PFSK-1 (cell line): ENCODE results near the gene ADAMTS17.

Source experiments
- FOXP2 ChIP-seq: optimal IDR thresholded peaks from 2 replicates; pipeline ENCODE3; 2011; ENCODE audit warnings: borderline replicate concordance, control low read depth, inconsistent platforms; ENCODE audit not compliant: insufficient read depth; ENCODE audit errors: extremely low read length, extremely low read depth
- POLR2AphosphoS5 ChIP-seq: IDR thresholded peaks from 2 replicates; pipeline ENCODE4 v1.6.1; 2012; ENCODE audit warnings: low read depth, mild to moderate bottlenecking, control low read depth, low read length, moderate library complexity
- SIN3A ChIP-seq: IDR thresholded peaks from 2 replicates; pipeline ENCODE4 v1.6.1; 2012; ENCODE audit warnings: mild to moderate bottlenecking, low read length, moderate library complexity, borderline replicate concordance; ENCODE audit not compliant: insufficient read depth
- TAF1 ChIP-seq: IDR thresholded peaks from 2 replicates; pipeline ENCODE4 v1.6.1; 2012; ENCODE audit warnings: low read length, control low read depth, borderline replicate concordance; ENCODE audit not compliant: insufficient read depth
- TF ChIP-seq, protein P1 (sequence below), 2 experiments: IDR thresholded peaks; 2 replicates each; pipeline versions ENCODE4 v1.6.1 to v1.8.0; 2011 to 2012; ENCODE audit warnings: low read depth in 2 of 2, low read length in 2 of 2, control low read depth in 1 of 2, inconsistent platforms in 1 of 2, mild to moderate bottlenecking in 1 of 2, moderate library complexity in 1 of 2; ENCODE audit not compliant: insufficient read depth in 1 of 2

DNA sequence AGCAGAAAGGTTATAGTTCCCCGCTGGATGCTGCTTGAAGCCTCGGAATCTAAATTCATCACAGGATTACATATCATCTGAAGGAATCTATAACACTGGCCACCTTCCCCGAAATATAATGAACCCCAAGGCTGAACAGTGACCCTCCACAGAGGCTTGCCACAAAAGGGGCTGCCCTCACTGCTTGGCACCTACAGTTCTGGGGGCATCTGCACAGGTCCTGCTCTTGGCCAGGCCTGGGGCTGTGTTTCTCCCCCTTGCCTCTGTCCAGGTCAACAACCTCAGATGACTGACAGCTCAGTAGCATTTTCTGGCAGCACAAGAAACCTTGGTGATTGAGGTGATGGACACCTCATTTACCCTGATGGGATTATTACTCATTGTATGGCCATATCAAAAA, 1.5 kb upstream of the ADAMTS17 start:
- TF ChIP-seq POLR2AphosphoS5 (no peak), TAF1 (no peak), SIN3A (no peak), FOXP2 (no peak)
- TF ChIP-seq, protein P1, sequence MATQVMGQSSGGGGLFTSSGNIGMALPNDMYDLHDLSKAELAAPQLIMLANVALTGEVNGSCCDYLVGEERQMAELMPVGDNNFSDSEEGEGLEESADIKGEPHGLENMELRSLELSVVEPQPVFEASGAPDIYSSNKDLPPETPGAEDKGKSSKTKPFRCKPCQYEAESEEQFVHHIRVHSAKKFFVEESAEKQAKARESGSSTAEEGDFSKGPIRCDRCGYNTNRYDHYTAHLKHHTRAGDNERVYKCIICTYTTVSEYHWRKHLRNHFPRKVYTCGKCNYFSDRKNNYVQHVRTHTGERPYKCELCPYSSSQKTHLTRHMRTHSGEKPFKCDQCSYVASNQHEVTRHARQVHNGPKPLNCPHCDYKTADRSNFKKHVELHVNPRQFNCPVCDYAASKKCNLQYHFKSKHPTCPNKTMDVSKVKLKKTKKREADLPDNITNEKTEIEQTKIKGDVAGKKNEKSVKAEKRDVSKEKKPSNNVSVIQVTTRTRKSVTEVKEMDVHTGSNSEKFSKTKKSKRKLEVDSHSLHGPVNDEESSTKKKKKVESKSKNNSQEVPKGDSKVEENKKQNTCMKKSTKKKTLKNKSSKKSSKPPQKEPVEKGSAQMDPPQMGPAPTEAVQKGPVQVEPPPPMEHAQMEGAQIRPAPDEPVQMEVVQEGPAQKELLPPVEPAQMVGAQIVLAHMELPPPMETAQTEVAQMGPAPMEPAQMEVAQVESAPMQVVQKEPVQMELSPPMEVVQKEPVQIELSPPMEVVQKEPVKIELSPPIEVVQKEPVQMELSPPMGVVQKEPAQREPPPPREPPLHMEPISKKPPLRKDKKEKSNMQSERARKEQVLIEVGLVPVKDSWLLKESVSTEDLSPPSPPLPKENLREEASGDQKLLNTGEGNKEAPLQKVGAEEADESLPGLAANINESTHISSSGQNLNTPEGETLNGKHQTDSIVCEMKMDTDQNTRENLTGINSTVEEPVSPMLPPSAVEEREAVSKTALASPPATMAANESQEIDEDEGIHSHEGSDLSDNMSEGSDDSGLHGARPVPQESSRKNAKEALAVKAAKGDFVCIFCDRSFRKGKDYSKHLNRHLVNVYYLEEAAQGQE (IDR thresholded peaks at IDR 0.05; ENCODE audit: insufficient read depth in 1 of 2, low read depth in 2 of 2, low read length in 2 of 2): no peak
